Hypothalamus (tissue), 51 donors: Measurements from ENCODE around the gene SRI.
"Not testable (repeated sequence)": the region's sequence is repeated elsewhere in the genome, so short reads cannot be mapped to it uniquely, and the experiment has no call there.

Source experiments
- DNase-seq, 51 donors: peaks; one replicate each; lab custom pipeline; 2025; lab: John Stamatoyannopoulos, UW

SRI gene, protein sequence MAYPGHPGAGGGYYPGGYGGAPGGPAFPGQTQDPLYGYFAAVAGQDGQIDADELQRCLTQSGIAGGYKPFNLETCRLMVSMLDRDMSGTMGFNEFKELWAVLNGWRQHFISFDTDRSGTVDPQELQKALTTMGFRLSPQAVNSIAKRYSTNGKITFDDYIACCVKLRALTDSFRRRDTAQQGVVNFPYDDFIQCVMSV

DNA sequence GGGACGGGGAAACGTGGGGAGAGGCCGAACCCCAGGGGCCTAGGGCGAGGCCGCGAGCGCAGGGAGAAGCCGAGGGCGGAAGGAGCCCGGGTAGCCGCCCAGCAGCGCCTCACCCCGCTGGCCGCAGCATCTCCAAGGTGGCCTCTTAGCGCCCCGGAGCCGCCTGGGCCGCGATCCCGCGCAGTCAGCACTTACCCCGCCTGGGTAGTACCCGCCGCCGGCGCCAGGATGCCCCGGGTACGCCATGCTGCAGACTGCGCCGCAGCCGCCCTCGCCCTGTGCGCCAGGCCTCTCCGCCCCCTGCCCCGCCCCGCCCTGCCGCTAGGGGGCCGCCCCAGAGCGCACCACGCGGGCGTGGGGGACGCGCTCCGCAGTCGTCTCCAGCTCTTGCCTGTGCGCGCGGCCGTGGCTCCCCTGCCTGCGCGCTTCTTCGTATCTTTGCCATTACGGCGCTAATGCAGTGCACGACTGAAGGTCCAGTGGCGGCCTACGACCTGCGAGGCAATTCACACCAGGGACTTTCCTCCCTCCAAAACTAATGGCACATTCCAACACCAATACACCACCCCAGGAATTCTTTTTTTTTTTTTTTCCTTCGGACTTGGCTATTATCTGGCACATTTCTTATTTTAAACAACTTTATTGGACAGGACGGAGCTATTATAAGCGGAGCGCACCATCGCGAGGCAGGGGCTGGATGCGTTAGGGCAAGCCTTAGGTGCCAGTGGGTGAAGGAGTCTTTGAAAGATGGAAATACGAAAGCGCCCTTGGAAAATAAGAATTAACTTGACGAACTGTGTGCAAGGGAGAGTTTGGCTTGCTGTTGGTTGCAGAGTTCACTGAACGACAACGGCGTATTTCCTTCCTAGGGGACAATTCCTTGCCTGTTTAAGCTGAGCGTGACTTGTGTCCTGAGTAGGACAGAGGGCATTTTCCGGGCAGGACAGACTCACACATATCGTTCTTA, at the start of gene SRI:
Gene SRI (minus strand): TSS at position 258 of the 967 bp plus-strand sequence. CDS start 12 bp downstream, at position 246.
- DNase-seq = peak; percentile 29 to 94 (median 79)

DNA sequence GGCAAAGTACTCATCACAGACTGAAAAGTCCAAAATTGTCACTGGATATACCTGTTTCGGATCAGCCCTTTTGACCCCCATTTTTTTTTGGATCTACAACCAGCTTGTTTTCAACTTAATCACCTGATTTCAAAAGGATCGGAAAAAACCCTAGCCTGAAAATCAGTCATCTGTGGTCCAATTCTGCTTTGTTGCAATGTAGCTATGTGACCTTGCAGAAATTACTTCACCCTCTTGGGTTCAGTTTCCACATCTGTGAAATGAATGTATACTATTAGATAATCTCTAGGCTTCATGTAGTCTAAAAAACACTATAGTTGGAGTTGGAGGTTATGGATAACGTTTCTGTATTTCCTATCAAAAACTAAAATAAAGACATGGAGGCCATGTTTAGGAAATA, 49.7 kb upstream of the SRI start:
- no peak for DNase-seq

DNA sequence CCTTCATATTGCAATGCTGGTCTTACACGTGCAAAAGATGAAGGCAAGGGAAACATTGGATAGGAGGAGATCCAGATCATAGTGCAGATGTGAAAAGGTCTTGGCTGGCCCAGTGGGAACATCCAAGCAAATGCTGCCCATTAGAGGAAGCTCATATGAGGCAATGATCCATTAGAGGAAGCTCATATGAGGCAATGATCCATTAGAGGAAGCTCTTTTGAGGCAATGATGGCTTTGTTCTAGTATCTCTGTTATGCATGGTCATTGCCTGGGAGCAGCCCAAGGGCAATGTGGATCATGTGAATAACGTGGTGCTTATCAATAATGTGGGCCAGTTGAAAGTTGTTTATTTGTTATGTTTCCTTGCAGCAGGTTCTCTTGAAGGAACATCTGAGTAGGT, 49.0 kb upstream of the SRI start:
- no peak for DNase-seq

DNA sequence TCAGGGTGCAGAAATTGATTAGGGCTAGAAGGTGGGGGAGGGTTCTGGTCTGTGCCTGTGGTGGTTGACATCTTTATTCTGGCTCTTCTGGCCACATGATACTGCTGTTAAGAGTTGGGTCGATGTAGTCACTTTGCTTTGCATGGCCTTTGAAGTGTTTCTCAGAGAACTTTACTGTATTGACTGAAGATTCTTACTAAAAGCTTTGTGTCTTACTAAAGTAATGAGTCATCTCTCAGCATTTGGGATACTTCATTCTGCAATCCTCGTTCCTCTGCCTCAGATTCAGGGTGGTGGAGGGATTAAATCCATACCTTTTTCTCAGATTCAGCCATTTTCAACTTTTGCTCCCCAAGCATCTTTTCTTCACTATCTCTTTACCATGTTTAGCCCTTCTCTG, 48.2 kb upstream of the SRI start:
- no peak for DNase-seq

DNA sequence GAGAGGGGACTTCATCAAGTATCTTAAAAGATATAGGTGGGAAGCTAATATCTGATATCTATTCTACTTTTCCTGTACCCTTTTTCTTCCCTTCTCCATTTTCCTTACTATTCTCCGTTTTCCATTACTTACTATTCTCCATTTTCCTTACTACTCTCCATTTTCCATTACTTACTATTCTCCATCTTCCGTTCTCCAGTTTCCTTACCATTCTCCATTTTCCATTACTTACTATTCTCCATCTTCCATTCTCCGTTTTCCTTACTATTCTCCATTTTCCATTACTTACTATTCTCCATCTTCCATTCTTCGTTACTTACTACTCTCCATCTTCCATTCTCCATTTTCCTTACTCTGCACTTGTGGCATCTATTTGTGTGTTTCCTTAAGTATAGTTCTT, 47.6 kb upstream of the SRI start:
- no peak for DNase-seq

DNA sequence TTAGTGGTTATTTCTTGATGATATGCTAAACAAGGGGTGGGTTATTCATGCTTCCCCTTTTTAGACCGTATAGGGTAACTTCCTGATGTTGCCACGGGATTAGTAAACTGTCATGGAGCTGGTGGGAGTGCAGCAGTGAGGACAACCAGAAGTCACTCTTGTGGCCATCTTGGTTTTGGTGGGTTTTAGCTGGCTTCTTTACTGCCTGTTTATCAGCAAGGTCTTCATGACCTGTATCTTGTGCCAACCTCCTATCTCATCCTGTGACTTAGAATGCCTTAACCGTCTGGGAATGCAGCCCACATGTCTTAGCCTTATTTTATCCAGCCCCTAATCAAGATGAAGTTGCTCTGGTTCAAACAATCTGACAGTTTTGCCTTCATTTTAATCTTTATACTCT, 45.1 kb upstream of the SRI start:
- not testable (repeated sequence) for DNase-seq

DNA sequence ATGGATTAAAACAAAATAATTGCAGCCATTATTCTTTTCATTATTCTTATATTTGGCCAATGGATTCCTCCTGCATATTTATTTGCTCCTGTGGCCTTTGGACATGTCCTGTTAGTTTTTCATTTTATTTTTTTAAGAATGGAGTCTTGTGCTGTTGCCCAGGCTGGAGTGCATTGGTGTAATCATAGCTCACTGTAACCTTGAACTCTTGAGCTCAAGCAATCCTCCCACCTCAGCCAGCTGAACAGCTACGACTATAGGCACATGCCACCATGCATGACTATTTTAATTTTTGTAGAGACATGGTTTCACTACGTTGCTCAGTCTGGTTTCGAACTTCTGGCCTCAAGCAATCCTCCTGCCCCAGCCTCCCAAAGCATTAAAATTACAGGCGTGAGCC, 42.7 kb upstream of the SRI start:
- DNase-seq = no peak

DNA sequence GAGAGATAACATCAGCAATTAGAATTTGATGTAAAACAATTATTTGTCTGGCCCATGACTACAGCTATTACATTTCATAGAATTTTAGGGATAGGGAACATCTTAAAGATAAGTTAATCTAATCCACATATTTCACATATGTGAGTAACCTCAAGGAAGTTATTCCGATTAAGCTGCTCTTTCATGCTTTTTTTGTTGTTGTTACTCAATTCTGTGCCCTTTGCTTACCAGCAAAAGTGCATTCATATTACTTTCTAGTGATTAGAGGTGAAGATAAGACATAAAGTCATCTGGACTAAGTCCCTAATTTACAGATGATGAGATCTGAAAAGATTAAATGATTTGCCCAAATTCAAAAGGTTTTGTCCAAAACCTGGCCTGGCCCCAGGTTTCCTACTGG, 40.9 kb upstream of the SRI start:
- no peak for DNase-seq

DNA sequence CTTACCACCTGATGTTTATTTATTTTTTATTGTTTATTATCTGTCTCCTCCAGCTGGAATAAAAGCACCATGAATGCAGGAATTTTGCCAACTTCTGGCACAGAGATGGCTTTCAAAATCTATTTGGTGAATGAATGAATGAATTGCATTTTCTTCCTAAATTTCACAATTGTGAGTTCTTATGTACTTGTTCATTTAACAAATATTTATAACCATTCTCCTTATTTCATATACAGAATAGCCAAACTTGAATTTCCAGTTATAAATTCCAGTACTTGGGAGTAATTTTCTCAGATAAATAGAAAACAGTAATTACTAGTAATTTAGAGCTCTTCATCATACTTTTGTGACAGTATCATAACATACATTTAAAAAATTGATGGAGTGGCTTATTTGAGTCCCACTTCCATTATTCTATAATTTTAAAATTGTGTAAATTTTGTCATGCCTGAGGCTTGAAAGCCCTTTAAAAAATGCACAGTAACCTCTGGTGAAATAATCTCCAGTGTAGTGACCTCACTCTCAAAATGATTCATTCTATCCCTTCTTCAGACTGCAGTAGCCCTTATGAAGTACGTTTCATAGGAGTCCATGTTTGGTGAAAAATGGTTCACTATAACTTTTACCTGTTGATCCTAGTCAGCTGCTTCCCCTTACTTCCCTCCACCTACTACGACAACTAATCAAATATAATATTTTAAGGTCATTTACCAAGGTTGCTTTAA, 40.0 kb upstream of the SRI start:
- DNase-seq = no peak

DNA sequence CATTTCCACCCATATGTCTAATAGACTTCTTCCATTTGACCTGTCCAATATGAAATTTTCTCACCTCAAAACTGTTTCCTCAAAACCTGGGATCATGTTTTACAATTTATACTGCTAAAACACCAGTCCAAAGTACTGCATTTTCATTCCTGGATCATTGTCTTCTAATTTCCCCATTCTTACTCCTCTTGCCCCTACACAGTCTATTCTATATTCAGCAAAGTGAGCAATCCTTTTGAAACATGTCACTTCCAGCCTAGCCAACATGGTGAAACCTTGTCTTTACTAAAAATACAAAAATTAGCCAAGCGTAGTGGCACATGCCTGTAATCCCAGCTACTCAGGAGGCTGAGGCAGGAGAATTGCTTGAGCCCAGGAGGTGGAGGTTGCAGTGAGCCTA, 38.5 kb upstream of the SRI start:
- DNase-seq = not testable (repeated sequence)

DNA sequence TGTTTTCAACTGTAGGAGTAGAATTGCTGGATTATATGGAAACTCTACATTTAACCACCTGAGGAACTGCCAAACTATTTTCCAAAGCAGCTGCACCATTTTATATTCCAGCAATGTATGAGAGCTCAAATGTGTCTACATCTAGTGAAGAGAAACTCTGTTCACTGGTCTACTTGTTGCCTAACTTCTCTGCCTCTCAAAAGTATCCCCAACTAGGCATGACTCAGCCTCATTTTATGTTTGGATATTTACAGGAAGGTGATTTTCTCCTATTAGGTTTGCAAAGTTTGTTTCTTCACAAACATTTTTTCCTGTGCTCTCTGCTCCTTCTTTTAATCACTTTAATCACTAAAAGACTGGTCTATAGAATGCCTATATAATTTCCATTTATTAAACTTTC, 37.1 kb upstream of the SRI start:
- DNase-seq = no peak

DNA sequence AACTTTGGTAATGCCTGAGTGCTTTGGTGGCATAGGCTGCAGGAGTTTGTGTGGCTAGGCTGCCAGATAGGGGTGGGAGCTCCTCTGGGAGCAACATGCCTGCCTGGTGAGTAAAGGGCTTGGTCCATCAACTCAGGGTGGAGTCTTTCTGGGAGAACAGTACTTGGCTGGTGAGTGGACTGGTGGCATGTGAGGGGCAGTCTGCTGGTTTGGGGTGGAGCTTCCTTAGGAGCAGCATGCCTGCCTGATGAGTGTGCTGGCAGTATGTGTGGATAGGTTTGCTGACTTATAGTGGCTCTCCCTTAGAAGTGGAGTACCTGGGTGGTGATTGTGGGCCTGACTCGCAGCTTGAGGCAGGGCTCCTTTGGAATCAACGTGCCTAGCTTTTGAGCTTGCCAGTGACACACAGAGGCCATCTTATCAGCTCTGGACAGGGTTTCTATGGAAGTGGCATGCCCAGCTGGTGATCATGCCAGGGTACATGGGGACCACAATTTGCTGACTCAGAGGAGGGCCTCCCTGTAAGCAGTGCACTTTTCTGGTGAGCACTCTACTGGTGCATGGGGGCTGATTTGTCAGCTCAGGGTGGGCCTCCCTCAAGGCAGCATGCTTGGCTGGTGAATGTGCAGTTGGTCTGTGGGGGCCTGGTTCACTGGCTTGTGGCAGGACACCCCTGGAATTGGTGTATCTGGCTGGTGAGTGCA, 35.0 kb upstream of the SRI start:
- DNase-seq = no peak

DNA sequence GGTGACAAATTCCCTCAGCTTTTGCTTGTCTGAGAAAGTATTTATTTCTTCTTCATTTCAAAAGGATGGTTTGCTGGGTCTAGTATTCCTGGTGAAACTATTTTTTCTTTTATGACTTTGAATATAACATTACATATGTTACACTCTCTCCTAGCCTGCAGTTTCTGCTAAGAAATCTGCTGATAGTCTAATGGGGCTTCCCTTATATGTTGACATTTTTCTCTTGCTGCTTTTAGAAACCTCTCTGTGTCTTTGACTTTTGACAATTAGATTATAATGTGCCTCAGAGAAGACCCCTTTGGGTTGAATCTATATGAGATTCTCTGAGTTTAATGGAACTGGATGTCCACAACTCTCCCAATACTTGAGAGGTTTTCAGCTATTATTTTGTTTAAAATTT, 33.8 kb upstream of the SRI start:
- DNase-seq = no peak

DNA sequence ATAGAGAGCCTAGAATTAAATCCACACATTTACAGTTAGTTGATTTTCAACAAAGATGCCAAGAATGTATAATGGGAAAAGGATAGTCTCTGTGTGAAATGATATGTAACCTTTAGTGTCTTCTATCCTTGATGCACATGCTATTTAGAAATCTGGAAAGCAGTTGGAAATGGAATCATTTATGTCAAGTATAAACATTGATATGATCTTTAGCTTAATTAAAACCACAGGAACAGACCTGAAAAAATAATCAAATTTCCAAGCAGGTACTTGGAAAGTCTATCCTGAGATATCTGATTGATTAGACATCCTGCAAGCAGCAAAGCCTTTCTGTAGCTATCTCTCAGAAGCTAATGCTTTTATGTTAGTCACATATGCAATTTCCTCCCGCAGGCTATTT, 24.4 kb upstream of the SRI start:
- no peak for DNase-seq

DNA sequence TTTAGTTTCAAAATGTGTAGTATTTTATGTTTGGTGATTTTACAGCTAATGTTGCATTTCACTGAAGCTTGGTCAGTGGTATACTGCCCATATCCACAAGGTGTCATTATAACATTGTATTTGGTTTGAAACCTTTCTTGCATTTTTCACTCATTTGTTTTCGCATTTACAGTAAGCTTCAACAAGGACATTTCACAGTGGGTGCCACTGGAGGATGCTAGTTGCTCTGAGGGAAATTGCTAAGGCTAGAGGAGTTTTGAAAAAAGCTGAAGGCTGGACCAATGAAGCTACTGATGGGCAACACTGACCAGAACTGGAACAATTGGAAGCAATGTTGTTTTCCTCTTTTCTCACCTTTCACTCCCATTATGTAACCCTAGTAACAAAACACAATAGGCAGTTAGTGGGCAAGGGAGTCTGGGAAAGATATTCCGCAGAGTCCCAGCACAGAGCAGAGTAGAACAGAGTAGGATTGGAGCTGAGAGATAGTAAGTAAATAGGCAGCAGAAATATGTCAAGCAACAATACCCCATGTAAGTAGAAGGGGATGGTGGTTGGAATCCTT, 23.6 kb upstream of the SRI start:
- DNase-seq = peak in 7 of 51 donors; percentile 0 to 52 (median 5)

DNA sequence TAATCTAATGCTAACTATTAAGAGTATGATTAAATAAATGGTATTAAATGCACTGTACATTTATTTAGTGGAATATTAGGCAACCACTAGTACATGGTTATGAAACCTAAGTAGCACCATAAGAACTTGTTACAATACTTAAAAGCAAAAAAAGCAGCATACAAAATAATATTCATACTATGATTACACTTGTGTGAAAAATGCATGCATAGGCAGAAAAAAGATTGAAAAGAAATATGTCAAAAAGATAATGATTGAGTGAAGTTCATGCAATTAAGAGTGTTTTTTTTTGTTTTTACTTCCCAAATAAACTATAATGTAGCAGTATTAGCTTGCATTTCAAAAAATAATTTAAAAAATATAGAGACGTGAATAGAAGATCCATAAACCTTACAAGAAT, 20.0 kb upstream of the SRI start:
- no peak for DNase-seq

DNA sequence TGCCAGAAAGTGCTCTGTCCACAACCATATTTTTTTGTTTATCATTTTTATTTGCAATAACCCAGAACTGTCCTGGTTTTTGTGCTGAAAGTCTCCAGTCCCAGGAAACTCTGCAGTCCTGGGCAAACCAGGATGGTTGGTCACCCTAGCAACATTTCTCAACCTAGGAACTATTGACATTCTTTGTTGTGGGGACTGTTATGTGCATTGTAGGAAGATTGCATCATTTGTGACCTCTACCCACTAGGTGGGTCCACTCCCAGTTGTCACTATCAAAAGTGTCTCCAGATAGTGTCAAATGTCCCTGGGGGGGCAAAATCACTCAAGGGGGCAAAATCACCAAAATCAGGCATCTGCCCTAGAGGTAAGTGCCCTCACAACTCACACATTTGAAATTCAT, 14.0 kb upstream of the SRI start:
- no peak for DNase-seq

DNA sequence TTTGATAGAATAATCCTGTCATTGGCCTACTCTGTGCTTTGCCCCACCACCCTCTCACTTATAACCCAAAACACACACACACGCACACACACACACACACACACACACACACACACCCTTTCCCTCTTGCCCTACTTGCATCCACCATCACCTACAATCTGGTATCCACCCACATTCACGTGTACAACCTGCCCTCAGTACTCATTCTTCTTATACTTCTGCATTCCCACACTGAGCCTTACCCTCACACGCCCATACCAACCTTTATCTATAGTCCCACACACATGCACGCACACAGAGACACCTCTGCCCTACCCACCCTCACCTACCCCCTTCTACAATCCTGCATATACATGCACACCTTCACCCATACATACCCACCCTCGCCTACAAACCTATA, 10.8 kb upstream of the SRI start:
- no peak for DNase-seq

DNA sequence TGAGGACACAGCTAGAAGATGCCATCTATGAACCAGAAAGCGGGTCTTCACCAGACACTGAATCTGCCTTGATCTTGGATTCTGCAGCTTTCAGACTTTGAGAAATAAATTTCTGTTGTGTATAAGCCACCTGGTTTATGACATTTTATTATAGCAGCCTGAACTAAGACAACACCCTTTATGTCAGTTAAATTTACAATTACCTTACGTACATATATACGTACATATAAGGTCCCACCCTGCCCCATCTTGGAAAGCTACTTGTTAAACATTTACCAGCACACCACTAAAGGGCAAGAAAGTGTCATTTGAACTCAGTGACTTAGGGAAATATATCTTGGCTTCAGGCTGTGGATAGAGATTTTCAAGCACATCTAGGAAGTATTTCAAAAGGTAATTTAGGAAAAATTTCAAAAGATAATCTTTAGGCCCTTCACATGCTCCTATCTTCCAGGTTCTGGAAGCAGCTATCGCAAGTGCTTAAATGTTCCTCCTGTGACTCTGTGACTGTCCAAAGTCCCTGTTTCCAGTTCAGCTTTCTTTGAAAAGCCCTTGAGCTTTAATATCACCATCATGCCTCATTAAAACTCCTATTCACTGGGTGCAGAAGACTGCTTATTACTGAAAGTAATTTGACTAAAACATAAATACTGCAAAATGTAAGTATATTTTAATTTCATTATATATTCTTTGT, 9.6 kb upstream of the SRI start:
- no peak for DNase-seq
